ENCODE results near the gene SPATA2L.

Gene SPATA2L

GRCh38 chr16:89657442-89658220 lies 43.9 kb downstream of the SPATA2L start, which contains the start of the genes CHMP1A and SPATA33:
CHMP1A (minus strand) TSS chr16:89657708; CDS start chr16:89657588, 120 bp downstream.
SPATA33 (plus strand) TSS chr16:89657836; CDS start chr16:89657912, 76 bp downstream.
- peak; percentile 39 for DNase-seq (ENCODE audit: low read depth)
- TF ChIP-seq CTCF (IDR thresholded peaks at IDR 0.05; ENCODE audit: low read depth, low read length, missing control alignments) = no peak
- in situ Hi-C loops (cut with HindIII; ENCODE audit: low sequenced_read_pairs) = no loop called here
- peak within 1 kb of the TSS; percentile 90 for H3K4me3 ChIP-seq (ENCODE audit: low read depth, low read length)

GRCh38 chr16:89656435-89657121 lies 44.9 kb downstream of the SPATA2L start:
- DNase-seq (ENCODE audit: low read depth) = no peak
- TF ChIP-seq CTCF (IDR thresholded peaks at IDR 0.05; ENCODE audit: low read depth, low read length, missing control alignments) = no peak
- H3K4me3 ChIP-seq (ENCODE audit: low read depth, low read length) = peak overlapping the region; percentile 90
- in situ Hi-C loops (cut with HindIII; ENCODE audit: low sequenced_read_pairs) = no loop called here

- H3K4me3 ChIP-seq (ENCODE audit: low read depth, low read length) = no peak overlapping the region
- DNase-seq (ENCODE audit: low read depth) = no peak
- in situ Hi-C loops (cut with HindIII; ENCODE audit: low sequenced_read_pairs) = no loop called here
- TF ChIP-seq CTCF (IDR thresholded peaks at IDR 0.05; ENCODE audit: low read depth, low read length, missing control alignments) = no peak
Observed at GRCh38 chr16:89655062-89655643, 46.4 kb downstream of the SPATA2L start.

GRCh38 chr16:89653656-89654295 lies 47.7 kb downstream of the SPATA2L start:
- no peak overlapping the region for H3K4me3 ChIP-seq (ENCODE audit: low read depth, low read length)
- no peak for TF ChIP-seq CTCF (IDR thresholded peaks at IDR 0.05; ENCODE audit: low read depth, low read length, missing control alignments)
- in situ Hi-C loops (cut with HindIII; ENCODE audit: low sequenced_read_pairs) = no loop called here
- no peak for DNase-seq (ENCODE audit: low read depth)

GRCh38 chr16:89651584-89651983 lies 49.9 kb downstream of the SPATA2L start:
- DNase-seq (ENCODE audit: low read depth) = no peak
- TF ChIP-seq CTCF (IDR thresholded peaks at IDR 0.05; ENCODE audit: low read depth, low read length, missing control alignments) = no peak
- H3K4me3 ChIP-seq (ENCODE audit: low read depth, low read length) = no peak overlapping the region
- in situ Hi-C loops (cut with HindIII; ENCODE audit: low sequenced_read_pairs) = no loop called here

- no peak for TF ChIP-seq CTCF (IDR thresholded peaks at IDR 0.05; ENCODE audit: low read depth, low read length, missing control alignments)
- H3K4me3 ChIP-seq (ENCODE audit: low read depth, low read length) = no peak overlapping the region
- in situ Hi-C loops (cut with HindIII; ENCODE audit: low sequenced_read_pairs) = no loop called here
- no peak for DNase-seq (ENCODE audit: low read depth)
Observed at GRCh38 chr16:89646906-89647305, 54.6 kb downstream of the SPATA2L start.
